DOHH2 (cell line): ENCODE measurements around the gene KRTAP12-2.

Source experiments
- CTCF ChIP-seq: fragments of 200-600 bp; sonication (generic); IDR thresholded peaks from one replicate; pipeline ENCODE4 v1.5.1; 2014; ENCODE audit warnings: antibody characterized with exemption, mild to moderate bottlenecking, low read depth, low read length; ENCODE audit not compliant: poor library complexity, severe bottlenecking
- EZH2phosphoT487 ChIP-seq: fragments of 200-600 bp; sonication (generic); IDR thresholded peaks from 2 replicates; pipeline ENCODE4 v1.6.1; 2017; ENCODE audit warnings: borderline replicate concordance, mild to moderate bottlenecking, antibody characterized with exemption, low read length, moderate library complexity, mixed read lengths

DNA sequence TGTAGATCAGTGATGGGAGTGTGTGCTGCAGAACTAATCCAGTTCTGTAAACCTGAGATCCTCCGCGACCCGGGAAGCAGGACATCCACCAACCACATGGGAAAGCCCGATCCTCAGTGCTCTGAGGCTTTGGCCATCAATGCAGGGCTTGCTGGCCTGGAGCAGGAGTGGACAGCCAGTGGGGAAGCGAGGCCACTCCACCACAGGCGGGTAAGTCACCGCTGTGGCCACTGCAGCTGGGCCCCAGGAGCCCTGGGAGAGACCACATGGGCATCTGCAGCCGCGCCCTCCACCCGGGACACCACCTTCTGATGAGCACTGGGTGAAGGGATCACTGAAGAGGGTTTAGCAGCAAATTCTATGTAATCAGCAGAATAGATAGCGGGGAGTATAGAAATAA is 14.4 kb upstream of the KRTAP12-2 start:
- TF ChIP-seq CTCF: no peak
- TF ChIP-seq EZH2phosphoT487: no peak
